GM19324 (cell line): Measurements from ENCODE around the gene MGST2.

Experiments
- ATAC-seq: cut with Tn5 transposase; IDR thresholded peaks from one replicate; pipeline ENCODE4 v1.9.1; 2021; ENCODE audit warnings: mild to moderate bottlenecking, moderate library complexity; ENCODE audit not compliant: unreplicated experiment, low FRiP score

MGST2 gene

DNA sequence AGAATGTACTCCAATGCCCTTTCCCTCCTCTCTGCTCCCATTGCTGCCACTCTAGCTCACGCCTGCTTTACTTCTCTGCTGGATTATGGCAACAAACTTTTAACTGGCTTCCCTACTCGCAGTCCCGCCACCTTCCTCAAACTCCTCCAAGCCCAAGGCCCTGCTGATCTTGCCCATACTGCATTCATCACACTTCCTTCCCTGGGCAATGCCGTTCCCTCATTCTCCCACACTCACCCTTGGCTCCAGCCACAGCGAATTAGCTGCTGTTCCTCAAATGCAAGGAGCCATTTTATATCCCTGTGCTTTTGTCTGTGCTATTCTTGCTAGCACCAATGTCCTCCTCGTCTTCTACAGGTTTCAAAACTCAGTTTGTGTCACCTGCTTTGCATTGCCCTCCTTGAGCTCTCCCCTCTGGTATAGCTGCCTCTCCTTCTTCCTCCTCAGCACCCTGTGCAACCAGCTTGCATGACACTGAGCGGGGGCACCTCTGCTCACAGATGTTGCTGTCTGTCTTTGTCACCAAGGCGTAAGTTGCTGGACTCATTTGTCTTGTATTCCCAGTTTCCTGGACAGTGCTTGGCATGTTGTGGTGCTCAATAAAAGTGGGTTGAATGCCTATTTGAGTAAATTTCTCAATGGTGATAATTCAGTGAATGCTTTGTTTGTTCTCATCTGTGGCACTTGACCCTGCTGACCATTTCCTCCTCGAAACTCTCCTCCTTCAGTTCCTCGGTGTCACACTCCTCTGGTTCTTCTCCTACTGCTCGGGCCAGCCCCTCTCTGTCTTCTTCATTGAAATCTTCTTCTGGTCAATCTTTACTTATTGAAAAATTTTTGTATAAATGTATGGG is 22.4 kb upstream of the MGST2 start:
- ATAC-seq, result no peak

DNA sequence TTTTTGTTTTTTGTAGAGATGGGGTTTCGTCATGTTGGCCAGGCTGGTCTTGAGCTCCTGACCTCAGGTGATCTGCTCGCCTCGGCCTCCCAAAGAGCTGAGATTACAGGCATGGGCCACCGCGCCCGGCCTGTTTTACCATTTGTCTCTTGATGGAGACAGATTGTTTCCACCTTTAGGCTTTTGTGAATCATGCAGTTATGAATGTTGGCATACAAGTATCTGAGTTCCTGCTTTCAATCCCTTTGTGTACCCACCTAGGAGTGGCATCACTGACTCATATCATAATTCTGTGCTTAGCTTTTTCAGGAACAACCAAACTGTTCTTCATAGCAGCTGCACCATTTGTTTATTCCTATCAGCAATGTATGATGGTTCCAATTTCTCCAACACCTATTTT is 20.2 kb upstream of the MGST2 start:
- no peak for ATAC-seq

GRCh38 chr4:139647184-139647583 is 18.4 kb upstream of the MGST2 start:
- no peak for ATAC-seq

DNA sequence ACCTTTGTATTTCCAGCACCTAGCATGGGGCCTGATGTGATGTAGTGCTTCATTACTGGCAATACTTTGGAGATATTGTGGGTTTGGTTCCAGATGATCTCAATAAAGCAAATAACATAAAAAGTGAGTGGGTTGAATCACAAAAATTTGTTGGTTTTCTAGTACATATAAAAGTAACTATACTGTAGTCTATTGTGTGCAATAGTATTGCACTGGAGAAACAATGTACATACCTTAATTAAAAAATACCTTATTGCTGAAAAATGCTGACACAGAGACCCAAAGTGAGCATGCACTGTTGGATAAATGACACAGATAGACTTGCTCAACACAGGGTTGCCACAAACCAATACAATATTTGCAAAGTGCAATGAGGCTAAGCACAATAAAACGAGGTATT is 17.7 kb upstream of the MGST2 start:
- no peak for ATAC-seq

GRCh38 chr4:139651282-139652194 is 14.1 kb upstream of the MGST2 start:
- peak; percentile 71 for ATAC-seq

DNA sequence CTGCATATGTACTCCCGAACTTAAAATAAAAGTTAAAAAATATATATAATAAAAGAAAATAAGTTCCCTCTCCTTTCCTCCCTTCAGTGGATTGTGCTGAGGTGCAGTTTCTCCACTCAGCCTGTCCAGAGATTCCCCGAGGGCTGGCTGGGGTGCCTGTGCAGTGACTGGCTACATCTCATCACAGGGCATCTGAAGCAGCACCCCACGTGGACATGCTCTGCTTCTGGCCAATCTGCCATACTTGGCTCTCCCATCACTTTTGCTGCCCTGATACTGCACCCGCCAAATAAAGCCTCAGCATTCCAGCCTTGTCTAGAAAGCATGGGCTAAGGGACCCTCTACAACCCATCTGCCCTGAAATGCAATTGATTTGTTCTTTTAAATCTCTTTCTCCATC is 11.1 kb upstream of the MGST2 start:
- ATAC-seq, result no peak

DNA sequence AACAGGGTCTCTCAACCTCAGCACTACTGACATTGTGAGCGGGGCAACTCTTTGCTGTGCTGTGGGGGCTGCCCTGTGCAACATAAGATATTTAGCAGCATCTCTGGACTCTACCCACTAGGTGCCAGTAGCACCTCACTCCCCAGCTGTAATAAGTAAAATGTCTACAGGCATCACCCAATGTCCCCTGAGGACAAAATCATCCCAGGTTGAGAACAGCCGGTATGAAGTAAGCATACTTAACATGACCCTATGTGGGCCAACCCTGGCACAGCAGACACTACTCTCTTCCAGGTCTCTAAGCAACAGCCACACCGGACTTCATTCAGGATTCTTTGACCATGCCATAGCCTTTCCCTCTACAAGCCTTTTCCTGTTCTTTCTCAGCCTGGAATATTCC is 10.5 kb upstream of the MGST2 start:
- no peak for ATAC-seq

- ATAC-seq, result peak; percentile 43
Observed at GRCh38 chr4:139656614-139657486, 8.8 kb upstream of the MGST2 start.

GRCh38 chr4:139658185-139658584 is 7.4 kb upstream of the MGST2 start:
- no peak for ATAC-seq

- no peak for ATAC-seq
Observed at GRCh38 chr4:139658586-139659382, 6.8 kb upstream of the MGST2 start.

DNA sequence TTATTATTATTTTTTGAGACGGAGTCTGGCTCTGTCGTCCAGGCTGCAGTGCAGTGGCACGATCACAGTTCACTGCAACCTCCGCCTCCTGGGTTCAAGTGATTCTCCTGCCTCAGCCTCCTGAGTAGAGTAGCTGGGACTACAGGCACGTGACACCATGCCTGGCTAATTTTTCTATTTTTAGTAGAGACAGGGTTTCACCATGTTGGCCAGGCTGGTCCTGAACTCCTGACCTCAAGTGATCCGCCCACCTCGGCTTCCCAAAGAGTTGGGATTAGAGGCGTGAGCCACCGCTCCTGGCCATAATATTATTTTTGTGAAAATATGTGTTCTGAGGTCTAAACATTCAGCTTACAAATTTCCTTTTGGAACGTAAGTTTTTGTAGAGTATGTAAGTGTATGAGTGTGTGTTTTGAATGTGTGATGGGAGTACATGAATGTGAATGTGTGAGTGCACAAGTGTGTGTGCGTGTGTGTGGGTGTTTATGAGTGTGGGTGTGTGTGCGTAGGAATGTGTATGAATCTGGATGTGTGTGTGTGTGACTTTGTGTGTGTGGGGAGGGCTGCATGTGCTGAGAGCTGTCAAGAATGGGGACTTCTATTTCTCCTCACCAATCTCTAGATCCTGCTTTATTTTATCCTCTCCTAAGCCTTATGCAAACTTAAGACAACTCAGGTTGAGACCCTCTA is 5.7 kb upstream of the MGST2 start:
- no peak for ATAC-seq

DNA sequence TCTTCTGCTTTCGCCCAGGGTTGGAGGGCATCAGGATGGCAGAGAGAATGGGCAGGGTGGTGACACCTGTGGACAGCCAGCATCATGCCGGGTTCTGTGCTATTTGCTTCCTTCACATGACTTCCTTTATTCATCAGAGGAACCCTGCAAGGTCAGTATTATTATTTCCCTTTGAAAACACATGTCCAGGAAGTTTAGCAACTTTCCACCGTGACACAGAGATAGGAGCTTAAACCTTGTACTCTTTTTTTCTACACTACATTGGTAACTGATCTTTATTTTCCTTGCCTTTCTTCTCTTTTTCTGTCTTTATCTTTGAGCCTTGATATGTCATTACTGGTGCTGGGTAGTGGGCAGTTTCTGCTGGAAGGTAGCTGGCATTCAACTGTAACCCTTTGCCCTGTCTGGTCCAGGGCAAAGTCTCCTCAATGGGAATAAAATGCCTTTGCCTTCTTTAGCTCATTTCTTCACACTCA is 5.0 kb upstream of the MGST2 start:
- ATAC-seq, result no peak

- no peak for ATAC-seq
Observed at GRCh38 chr4:139663561-139664138, 2.0 kb upstream of the MGST2 start.

DNA sequence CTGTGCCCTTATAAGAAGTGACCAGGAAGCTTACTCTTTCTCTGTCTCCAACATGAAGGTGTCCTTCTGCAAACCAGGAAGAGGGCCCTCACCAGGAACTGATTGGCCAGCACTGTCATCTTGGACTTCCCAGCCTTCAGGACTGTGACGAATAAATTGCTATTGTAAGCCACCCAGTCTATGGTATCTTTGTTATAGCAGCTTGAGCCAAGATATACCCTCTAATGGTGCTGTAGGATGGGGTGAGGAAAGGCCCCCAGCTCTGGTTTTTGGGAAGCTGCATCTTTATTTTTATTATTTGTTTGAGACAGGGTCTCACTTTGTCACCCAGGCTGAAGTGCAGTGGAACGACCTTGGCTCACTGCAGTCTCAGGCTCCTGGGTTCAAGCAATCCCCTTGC is 1.2 kb upstream of the MGST2 start:
- no peak for ATAC-seq

GRCh38 chr4:139665079-139665689 is 435 bp upstream of the MGST2 start:
- no peak for ATAC-seq

GRCh38 chr4:139666735-139667281 is 1.2 kb downstream of the MGST2 start:
- ATAC-seq, result no peak

DNA sequence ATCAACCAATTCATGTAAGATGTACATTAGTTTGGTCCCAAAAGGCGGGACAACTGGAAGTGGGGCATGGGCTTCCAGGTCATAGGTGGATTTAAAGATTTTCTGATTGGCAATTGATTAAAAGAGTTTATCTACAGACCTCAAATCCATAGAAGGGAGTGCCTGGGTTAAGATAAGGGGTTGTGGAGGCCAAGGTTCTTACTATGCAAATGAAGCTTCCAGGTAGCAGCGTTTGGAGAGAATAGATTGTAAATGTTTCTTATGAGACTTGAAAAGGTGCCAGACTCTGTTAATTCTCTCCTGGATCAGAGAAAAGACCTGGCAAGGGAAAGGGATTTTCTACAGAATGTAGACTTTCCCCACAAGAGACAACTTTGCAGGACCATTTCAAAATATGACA is 2.4 kb downstream of the MGST2 start:
- no peak for ATAC-seq

GRCh38 chr4:139668658-139669201 is 3.1 kb downstream of the MGST2 start:
- ATAC-seq, result no peak
